ENCODE data around the gene DCTPP1. TPM values are rescaled to one million over a fixed set of nuclear protein-coding genes. Genes with fewer than 3 reads are reported as not detected.

DCTPP1 gene
- total RNA-seq, 4 donors from 2014 or later: 10.2 to 51.5 (median 28.7) TPM

DNA sequence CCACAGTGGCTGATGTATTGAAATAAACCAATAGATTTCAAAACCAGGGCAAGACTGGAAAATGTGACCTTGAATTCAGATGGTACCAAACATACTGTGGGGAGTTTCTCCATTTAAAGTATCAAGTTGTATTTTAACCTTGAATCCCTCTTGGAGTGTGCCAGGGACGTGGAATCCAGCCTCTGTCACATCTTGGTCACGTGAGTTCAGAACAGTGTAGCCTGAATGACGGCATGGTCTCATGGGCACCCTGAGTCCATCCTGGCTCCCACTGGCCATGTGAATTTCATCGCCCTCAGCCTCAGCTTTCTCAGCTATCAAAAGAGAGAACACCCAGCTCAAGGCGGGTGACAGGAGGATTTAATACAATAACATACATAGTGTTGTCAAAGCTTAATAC lies 15.7 kb downstream of the DCTPP1 start:
- intact Hi-C loops (cut with DNase I; ENCODE audit: low total_unique reads): no loop called here
- H3K4me1 ChIP-seq: peaks cover 1% of the 10 kb centered on the region in 2 donors
- no peaks in the 10 kb centered on the region for H3K36me3 ChIP-seq
- no peaks in the 10 kb centered on the region for H3K9me3 ChIP-seq
- DNase-seq: no peak
- no peak overlapping the region for H3K27ac ChIP-seq
- H3K27me3 ChIP-seq: no peaks in the 10 kb centered on the region
- TF ChIP-seq, protein P1, sequence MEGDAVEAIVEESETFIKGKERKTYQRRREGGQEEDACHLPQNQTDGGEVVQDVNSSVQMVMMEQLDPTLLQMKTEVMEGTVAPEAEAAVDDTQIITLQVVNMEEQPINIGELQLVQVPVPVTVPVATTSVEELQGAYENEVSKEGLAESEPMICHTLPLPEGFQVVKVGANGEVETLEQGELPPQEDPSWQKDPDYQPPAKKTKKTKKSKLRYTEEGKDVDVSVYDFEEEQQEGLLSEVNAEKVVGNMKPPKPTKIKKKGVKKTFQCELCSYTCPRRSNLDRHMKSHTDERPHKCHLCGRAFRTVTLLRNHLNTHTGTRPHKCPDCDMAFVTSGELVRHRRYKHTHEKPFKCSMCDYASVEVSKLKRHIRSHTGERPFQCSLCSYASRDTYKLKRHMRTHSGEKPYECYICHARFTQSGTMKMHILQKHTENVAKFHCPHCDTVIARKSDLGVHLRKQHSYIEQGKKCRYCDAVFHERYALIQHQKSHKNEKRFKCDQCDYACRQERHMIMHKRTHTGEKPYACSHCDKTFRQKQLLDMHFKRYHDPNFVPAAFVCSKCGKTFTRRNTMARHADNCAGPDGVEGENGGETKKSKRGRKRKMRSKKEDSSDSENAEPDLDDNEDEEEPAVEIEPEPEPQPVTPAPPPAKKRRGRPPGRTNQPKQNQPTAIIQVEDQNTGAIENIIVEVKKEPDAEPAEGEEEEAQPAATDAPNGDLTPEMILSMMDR (IDR thresholded peaks at IDR 0.05): no peak
- TF ChIP-seq POLR2A (IDR thresholded peaks at IDR 0.05): no peak
- H3K4me3 ChIP-seq: no peak overlapping the region

DNA sequence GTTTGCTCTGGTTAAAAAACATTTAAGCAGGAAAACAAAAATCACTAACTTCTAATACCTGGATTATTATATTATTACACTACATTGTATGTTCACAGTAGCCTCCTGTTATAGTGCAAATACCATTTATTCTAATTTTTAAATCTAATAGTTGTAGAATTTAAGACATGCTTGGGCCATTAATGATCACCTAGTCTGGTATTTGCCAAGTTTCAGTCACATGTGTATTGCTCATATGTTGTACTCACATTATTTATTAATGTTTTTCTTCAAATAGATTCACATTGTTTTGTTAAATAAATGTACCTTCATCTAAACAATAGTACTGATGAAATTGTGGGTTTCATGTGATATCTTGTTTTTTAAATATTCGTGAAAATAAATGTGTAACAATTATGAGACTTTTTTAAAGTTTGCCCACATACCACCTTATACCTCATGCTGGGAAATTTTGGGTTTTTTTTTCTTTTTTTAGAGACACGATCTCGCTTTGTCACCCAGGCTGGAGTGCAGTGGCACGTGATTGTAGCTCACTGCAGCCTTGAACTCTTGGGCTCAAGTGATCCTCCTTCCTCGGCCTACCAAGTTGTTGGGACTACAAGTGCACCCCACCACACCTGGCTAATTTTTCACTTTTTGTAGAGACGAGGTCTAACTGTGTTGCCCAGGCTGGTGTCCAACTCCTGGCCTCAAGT lies 16.6 kb downstream of the DCTPP1 start:
- H3K27me3 ChIP-seq: no peaks in the 10 kb centered on the region
- H3K4me3 ChIP-seq: no peak overlapping the region
- H3K9me3 ChIP-seq: no peaks in the 10 kb centered on the region
- no peak for DNase-seq
- H3K36me3 ChIP-seq: no peaks in the 10 kb centered on the region
- no peak overlapping the region for H3K27ac ChIP-seq
- intact Hi-C loops (cut with DNase I; ENCODE audit: low total_unique reads): no loop called here
- peaks cover 9 to 10% of the 10 kb centered on the region in 2 donors for H3K4me1 ChIP-seq
- TF ChIP-seq POLR2A (IDR thresholded peaks at IDR 0.05): no peak
- TF ChIP-seq, protein P1 (IDR thresholded peaks at IDR 0.05): no peak

DNA sequence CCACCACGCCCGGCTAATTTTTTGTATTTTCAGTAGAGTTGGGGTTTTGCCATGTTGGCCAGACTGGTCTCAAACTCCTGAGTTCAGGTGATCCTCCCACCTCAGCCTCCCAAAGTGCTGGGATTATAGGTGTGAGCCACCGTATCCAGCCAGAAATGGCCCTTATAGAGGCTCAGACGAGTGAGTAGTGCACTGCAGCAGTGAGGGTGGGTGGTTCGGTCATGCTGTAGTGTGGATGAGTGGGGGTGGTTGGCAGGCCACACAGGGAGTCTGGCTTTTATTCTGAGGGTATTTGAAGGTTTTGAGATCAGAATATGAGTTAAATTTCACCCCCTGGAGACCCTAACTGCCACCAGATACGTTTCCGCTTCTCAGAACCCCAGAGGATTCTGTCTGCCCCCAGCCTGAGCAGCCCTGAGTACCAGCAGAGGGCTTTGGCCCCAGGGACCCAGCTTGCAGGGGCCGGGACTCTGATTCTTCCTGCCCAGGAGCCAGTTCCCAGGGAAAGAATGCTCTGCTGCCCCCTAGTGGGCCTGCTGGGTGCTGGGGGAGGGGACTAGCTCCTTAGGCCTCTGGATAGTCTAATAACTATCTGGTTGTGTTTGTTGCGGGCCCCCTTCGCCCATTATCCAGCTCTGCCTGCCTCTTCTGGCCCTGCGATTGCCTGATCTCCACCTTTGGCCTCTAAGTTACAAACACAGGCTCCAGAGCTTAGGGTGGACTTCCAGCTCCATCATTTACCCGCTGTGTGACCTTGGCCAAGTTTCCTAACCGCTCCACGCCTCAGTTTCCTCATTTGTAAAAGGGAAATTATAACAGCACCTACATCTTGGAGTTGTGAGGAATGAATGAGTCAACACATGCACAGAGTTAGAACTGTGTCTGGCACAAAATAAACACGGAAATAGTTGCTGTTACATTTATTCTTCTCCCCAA lies 20.4 kb downstream of the DCTPP1 start:
- Histone ChIP-seq H3K4me3 (no peak overlapping the region), H3K27ac (peak overlapping the region; percentile 20 to 32), H3K9me3 (no peaks in the 10 kb centered on the region), H3K4me1 (peaks cover 9 to 13% of the 10 kb centered on the region in 2 donors), H3K27me3 (no peaks in the 10 kb centered on the region), H3K36me3 (no peaks in the 10 kb centered on the region)
- peak; percentile 90 to 91 for DNase-seq
- intact Hi-C loops (cut with DNase I; ENCODE audit: low total_unique reads): no loop called here
- TF ChIP-seq, protein P1 (IDR thresholded peaks at IDR 0.05): peak; percentile 90 to 95 (median 92)
- no peak for TF ChIP-seq POLR2A (IDR thresholded peaks at IDR 0.05)

DNA sequence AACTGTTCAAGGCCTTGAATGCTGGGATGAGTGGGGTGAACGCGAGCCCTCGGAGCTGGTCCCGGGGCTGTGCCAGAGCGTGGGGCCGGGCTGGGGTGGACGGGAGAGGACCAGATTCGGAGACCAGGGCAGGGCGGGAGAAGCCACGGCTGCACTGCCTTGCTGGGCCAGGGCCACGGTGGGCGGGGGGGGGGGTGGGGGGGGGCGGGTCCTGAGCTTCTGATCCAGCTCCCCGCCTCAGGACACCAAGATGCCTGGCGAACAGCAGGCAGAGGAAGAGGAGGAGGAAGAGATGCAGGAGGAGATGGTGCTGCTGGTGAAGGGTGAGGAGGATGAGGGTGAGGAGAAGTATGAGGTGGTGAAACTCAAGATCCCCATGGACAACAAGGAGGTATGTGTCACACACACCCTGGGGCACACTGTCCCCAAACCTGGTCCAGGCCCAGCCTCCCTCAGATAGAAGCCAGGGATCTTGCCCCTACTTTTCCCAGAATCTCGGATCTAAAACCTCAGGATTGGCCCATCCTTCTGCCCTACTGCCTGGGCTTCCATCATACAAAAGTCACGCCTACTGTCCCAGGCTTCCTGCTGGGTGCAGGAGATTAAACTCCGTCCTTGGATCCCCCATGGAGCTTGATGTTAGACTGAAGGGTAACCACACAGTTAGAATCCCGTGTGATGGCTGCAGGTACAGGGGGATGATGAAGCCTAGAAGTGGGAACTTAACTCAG lies 21.9 kb downstream of the DCTPP1 start:
- DNase-seq: no peak
- H3K36me3 ChIP-seq: no peaks in the 10 kb centered on the region
- intact Hi-C loops (cut with DNase I; ENCODE audit: low total_unique reads): no loop called here
- peak overlapping the region; percentile 78 to 92 for H3K27ac ChIP-seq
- no peaks in the 10 kb centered on the region for H3K9me3 ChIP-seq
- H3K4me1 ChIP-seq: peaks cover 9 to 13% of the 10 kb centered on the region in 2 donors
- peak overlapping the region; percentile 71 to 75 for H3K4me3 ChIP-seq
- TF ChIP-seq POLR2A (IDR thresholded peaks at IDR 0.05): no peak
- TF ChIP-seq, protein P1 (IDR thresholded peaks at IDR 0.05): no peak
- no peaks in the 10 kb centered on the region for H3K27me3 ChIP-seq
